ENCODE results near the gene SF3B3. TPM values are rescaled to one million over a fixed set of nuclear protein-coding genes. Genes with fewer than 3 reads are reported as not detected.
"Not testable (repeated sequence)": the region's sequence is repeated elsewhere in the genome, so short reads cannot be mapped to it uniquely, and the experiment has no call there.

Gene SF3B3
- total and polyA plus RNA-seq, 5 donors from 2014 or later: 110 to 190 (median 138) TPM

GRCh38 chr16:70621864-70622263 is 98.2 kb downstream of the SF3B3 start:
- H3K9me3 ChIP-seq (ENCODE audit: control insufficient read depth in 2 of 2, low read length in 2 of 2); H3K4me1 Mint-ChIP-seq; H3K36me3 Mint-ChIP-seq; H3K4me1 ChIP-seq (ENCODE audit: control insufficient read depth, insufficient read depth, low read length, poor library complexity, severe bottlenecking); H3K4me3 ChIP-seq (ENCODE audit: low read depth, low read length); H3K27ac ChIP-seq (ENCODE audit: insufficient read depth, low read length, poor library complexity, severe bottlenecking); H3K27ac Mint-ChIP-seq; H3K4me3 Mint-ChIP-seq; ATAC-seq (ENCODE audit: low read depth in 2 of 2); H3K9me3 Mint-ChIP-seq; DNase-seq; H3K36me3 ChIP-seq (ENCODE audit: control insufficient read depth, insufficient read depth, low read length); H3K27me3 ChIP-seq (ENCODE audit: control insufficient read depth, insufficient read depth, low read length): not testable (repeated sequence)
- H3K27me3 Mint-ChIP-seq: peaks cover 13% of the 10 kb centered on the region

Other genes starting within 250 kb of the SF3B3 start
- gene AARS1, start 234.3 kb upstream of the SF3B3 start, total RNA-seq: 25.2 TPM
- 10 to 100 TPM; 29.5 to 34.5 (median 30.5) TPM for gene AARS1, start 234.3 kb upstream of the SF3B3 start, polyA plus RNA-seq
- 47.0 TPM for gene DDX19B, start 224.6 kb upstream of the SF3B3 start, total RNA-seq
- gene DDX19B, start 224.6 kb upstream of the SF3B3 start, polyA plus RNA-seq: 10 to 100 TPM; 51.6 to 62.5 (median 56.8) TPM
- 53.7 TPM for gene DDX19A, start 176.9 kb upstream of the SF3B3 start, total RNA-seq
- 10 to 100 TPM; 26.3 to 40.5 (median 30.8) TPM for gene DDX19A, start 176.9 kb upstream of the SF3B3 start, polyA plus RNA-seq
- gene ST3GAL2, start 84.7 kb upstream of the SF3B3 start, total RNA-seq: 22.1 TPM
- 10 to 100 TPM; 10.5 to 17.5 (median 14.6) TPM for gene ST3GAL2, start 84.7 kb upstream of the SF3B3 start, polyA plus RNA-seq
- 28.5 TPM for gene FCSK, start 69.2 kb upstream of the SF3B3 start, total RNA-seq
- 10 to 100 TPM in 1 of 4 donors, 1 to 10 TPM in 3; 5.7 to 11.5 (median 7.7) TPM for gene FCSK, start 69.2 kb upstream of the SF3B3 start, polyA plus RNA-seq
- 57.4 TPM for gene COG4, start 262 bp upstream of the SF3B3 start, total RNA-seq
- 10 to 100 TPM; 37.5 to 73.2 (median 48.1) TPM for gene COG4, start 262 bp upstream of the SF3B3 start, polyA plus RNA-seq
- gene IL34, start 122.7 kb downstream of the SF3B3 start, total RNA-seq: not detected
- not detected for gene IL34, start 122.7 kb downstream of the SF3B3 start, polyA plus RNA-seq
- gene MTSS2, start 162.2 kb downstream of the SF3B3 start, total RNA-seq: 2.9 TPM
- not detected for gene MTSS2, start 162.2 kb downstream of the SF3B3 start, polyA plus RNA-seq